ENCODE measurements around the gene FCRLA. TPM values are rescaled to one million over a fixed set of nuclear protein-coding genes. Genes with fewer than 3 reads are reported as not detected.
"Not testable (repeated sequence)": the region's sequence is repeated elsewhere in the genome, so short reads cannot be mapped to it uniquely, and the experiment has no call there.

The FCRLA gene
- polyA plus RNA-seq, 1 experiment = 2.0 TPM

DNA sequence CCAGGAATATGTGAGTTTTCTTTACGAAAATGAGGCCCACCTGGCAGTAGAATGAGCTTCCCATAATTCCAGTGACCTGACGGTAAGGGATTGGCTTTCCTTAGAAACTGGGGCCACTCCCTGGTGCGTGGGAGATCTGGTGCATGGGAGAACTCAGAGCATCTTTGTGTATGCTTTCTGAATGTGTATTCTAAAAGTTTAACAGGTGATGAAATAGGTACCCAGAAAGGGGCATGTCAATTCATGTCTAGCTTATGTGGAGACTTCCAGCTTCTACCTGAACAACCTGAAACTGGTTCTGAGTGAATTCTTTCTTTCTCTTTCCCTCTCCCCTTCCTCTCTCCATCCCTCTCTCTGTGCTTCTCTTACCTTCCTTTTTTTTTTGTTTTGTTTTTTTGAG, 15.2 kb upstream of the FCRLA start:
- CTCF ChIA-PET = interaction anchor here (1.5 kb wide), 1 partner anchor 44 kb away, joined by 5 read pairs; no protein-coding TSS in a partner anchor
- TF ChIP-seq, protein P1, sequence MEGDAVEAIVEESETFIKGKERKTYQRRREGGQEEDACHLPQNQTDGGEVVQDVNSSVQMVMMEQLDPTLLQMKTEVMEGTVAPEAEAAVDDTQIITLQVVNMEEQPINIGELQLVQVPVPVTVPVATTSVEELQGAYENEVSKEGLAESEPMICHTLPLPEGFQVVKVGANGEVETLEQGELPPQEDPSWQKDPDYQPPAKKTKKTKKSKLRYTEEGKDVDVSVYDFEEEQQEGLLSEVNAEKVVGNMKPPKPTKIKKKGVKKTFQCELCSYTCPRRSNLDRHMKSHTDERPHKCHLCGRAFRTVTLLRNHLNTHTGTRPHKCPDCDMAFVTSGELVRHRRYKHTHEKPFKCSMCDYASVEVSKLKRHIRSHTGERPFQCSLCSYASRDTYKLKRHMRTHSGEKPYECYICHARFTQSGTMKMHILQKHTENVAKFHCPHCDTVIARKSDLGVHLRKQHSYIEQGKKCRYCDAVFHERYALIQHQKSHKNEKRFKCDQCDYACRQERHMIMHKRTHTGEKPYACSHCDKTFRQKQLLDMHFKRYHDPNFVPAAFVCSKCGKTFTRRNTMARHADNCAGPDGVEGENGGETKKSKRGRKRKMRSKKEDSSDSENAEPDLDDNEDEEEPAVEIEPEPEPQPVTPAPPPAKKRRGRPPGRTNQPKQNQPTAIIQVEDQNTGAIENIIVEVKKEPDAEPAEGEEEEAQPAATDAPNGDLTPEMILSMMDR (IDR thresholded peaks at IDR 0.05; ENCODE audit: insufficient read depth, low read depth, low read length) = no peak
- no peaks in the 10 kb centered on the region for H3K36me3 ChIP-seq (ENCODE audit: control insufficient read depth, insufficient read depth, low read length)
- no peak overlapping the region for H3K4me3 ChIP-seq (ENCODE audit: low read depth, low read length)
- POLR2A ChIA-PET = no interaction called here
- no peaks in the 10 kb centered on the region for H3K27me3 ChIP-seq (ENCODE audit: control insufficient read depth, insufficient read depth, low read length)
- DNase-seq (ENCODE audit: low read depth) = no peak

DNA sequence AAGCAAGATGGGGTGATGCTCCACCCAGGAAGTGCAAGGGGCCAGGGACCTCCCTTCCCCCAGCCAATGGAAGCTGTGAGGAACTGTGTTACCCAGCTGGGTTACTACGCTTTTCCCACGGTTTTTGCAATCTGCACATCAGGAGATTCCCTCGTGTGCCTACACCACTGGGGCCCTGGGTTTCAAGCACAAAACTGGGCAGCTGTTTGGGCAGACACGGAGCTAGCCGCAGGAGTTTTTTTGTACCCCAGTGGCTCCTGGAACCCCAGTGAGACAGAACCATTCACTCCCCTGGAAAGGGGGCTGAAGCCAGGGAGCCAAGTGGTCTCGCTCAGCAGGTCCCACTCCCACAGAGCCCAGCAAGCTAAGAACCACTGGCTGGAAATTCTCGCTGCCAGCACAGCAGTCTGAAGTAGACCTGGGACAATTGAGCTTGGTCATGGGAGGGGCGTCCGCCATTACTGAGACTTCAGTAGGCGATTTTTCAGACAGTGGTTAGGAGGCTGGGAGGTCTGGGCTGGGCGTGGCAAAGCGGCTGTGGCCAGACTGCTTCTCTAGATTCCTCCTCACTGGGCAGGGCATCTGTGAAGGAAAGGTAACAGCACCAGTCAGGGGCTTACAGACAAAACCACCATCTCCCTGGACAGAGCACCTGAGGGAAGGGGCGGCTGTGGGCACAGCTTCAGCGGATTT, 13.9 kb upstream of the FCRLA start:
- POLR2A ChIA-PET = not testable (repeated sequence)

DNA sequence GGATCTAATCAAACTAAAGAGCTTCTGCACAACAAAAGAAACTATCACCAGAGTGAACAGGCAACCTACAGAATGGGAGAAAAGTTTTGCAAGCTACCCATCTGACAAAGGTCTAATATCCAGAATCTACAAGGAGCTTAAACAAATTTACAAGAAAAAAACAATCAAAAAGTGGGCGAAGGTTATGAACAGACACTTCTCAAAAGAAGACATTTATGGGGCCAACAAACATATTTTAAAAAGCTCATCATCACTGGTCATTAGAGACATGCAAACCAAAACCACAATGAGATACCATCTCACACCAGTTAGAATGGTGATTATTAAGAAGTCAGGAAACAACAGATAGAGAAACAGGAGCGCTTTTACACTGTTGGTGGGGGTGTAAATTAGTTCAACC, 8.7 kb upstream of the FCRLA start:
- H3K4me3 ChIP-seq (ENCODE audit: low read depth, low read length); H3K36me3 ChIP-seq (ENCODE audit: control insufficient read depth, insufficient read depth, low read length); POLR2A ChIA-PET; DNase-seq (ENCODE audit: low read depth); CTCF ChIA-PET; H3K27me3 ChIP-seq (ENCODE audit: control insufficient read depth, insufficient read depth, low read length): not testable (repeated sequence)

More for the DNA sequence above, 13.9 kb upstream of the FCRLA start:
- not testable (repeated sequence) for DNase-seq (ENCODE audit: low read depth); H3K27me3 ChIP-seq (ENCODE audit: control insufficient read depth, insufficient read depth, low read length); H3K4me3 ChIP-seq (ENCODE audit: low read depth, low read length); H3K36me3 ChIP-seq (ENCODE audit: control insufficient read depth, insufficient read depth, low read length)
- CTCF ChIA-PET = interaction anchor here (1.2 kb wide), 1 partner anchor 9 kb away, joined by 4 read pairs; no protein-coding TSS in a partner anchor

DNA sequence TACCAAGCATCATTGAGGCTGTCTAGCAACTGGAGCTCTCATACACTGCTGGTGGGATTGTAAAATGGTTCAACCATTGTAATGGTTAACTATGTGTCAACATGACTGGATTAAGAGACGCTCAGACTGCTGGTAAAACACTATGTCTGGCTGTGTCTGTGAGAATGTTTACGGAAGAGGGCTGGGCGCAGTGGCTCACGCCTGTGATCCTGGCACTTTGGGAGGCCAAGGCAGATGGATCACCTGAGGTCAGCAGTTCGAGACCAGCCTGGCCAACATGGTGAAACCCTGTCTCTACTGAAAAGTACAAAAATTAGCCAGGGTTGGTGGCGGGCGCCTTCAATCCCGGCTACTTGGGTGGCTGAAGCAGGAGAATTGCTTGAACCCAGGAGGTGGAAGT, 4.8 kb upstream of the FCRLA start:
- POLR2A ChIA-PET = no interaction called here
- no peak for DNase-seq (ENCODE audit: low read depth)
- CTCF ChIA-PET = interaction anchor here (1.2 kb wide), 1 partner anchor 9 kb away, joined by 4 read pairs; no protein-coding TSS in a partner anchor
- H3K36me3 ChIP-seq (ENCODE audit: control insufficient read depth, insufficient read depth, low read length) = no peaks in the 10 kb centered on the region
- H3K27me3 ChIP-seq (ENCODE audit: control insufficient read depth, insufficient read depth, low read length) = no peaks in the 10 kb centered on the region
- TF ChIP-seq, protein P1 (IDR thresholded peaks at IDR 0.05; ENCODE audit: insufficient read depth, low read depth, low read length) = no peak
- H3K4me3 ChIP-seq (ENCODE audit: low read depth, low read length) = no peak overlapping the region

DNA sequence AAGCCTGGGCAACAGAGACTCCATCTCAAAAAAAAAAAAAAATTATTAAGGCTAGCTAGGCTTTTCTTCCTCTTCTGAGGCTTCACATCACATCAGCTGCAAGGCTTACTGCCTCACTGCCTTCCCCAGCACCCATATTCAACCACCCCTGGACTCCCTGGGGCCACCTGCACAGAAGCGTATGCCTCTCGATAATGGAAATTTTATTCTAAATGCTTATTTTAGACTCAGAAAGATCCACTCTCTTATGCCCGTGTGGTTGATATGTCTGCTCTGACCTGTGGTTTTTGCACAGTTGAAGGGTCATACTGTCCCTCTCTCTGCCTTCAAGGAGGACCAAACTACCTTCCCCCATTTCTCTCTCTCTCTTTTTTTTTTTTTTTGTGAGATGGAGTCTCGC, 1.5 kb upstream of the FCRLA start:
- DNase-seq (ENCODE audit: low read depth) = no peak
- Histone ChIP-seq H3K27me3 (ENCODE audit: control insufficient read depth, insufficient read depth, low read length) (no peaks in the 10 kb centered on the region), H3K36me3 (ENCODE audit: control insufficient read depth, insufficient read depth, low read length) (no peaks in the 10 kb centered on the region), H3K4me3 (ENCODE audit: low read depth, low read length) (no peak overlapping the region)
- CTCF ChIA-PET = no interaction called here
- TF ChIP-seq, protein P1 (IDR thresholded peaks at IDR 0.05; ENCODE audit: insufficient read depth, low read depth, low read length) = no peak
- POLR2A ChIA-PET = no interaction called here

DNA sequence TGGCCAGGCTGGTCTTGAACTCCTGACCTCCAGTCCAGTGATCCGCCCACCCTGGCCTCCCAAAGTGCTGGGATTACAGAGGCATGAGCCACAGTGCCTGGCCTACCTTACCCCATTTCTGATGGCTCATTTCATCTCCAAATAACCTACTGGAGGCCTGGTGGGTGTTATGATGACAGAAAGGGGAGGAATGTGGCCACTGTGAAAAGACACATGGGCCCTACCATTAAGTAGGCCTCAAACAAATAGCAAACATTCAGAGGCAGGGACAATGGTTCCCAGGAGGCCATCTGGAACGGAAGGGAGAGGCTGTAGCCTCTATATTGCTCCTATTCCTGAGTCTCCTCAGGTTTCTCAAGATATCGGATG, 932 bp upstream of the FCRLA start:
- TF ChIP-seq, protein P1 (IDR thresholded peaks at IDR 0.05; ENCODE audit: insufficient read depth, low read depth, low read length) = no peak
- no peak for DNase-seq (ENCODE audit: low read depth)
- Histone ChIP-seq H3K36me3 (ENCODE audit: control insufficient read depth, insufficient read depth, low read length) (no peaks in the 10 kb centered on the region), H3K27me3 (ENCODE audit: control insufficient read depth, insufficient read depth, low read length) (no peaks in the 10 kb centered on the region), H3K4me3 (ENCODE audit: low read depth, low read length) (no peak overlapping the region)
- ChIA-PET CTCF (interaction anchor here (4.0 kb wide), 1 partner anchor 20 kb away, joined by 21 read pairs; no protein-coding TSS in a partner anchor), POLR2A (no interaction called here)
